Stimulated activated CD8-positive, alpha-beta memory T cell treated with anti-CD3 and anti-CD28 coated beads, Interleukin-12 subunit alpha, Interleukin-12 subunit beta, amount 100 ng/mL, for 24 hours (primary cell): ENCODE measurements around the gene GFOD1.

Experiments
- DNase-seq: peaks from one replicate; pipeline ENCODE4 v3.0.0-alpha.2; 2020; ENCODE audit errors: extremely low read depth

Gene GFOD1

GRCh38 chr6:13425270-13425873 lies 62.0 kb downstream of the GFOD1 start:
- DNase-seq = no peak

GRCh38 chr6:13423252-13423651 lies 64.1 kb downstream of the GFOD1 start:
- no peak for DNase-seq

- DNase-seq = no peak
These were observed 64.6 kb downstream of the GFOD1 start for GRCh38 chr6:13422681-13423221.

- no peak for DNase-seq
These were observed 65.9 kb downstream of the GFOD1 start for GRCh38 chr6:13421425-13422059.

GRCh38 chr6:13420269-13420668 lies 67.1 kb downstream of the GFOD1 start:
- DNase-seq = no peak

GRCh38 chr6:13419422-13420195 lies 67.8 kb downstream of the GFOD1 start:
- DNase-seq = no peak

GRCh38 chr6:13418844-13419243 lies 68.6 kb downstream of the GFOD1 start:
- no peak for DNase-seq

- no peak for DNase-seq
These were observed 69.4 kb downstream of the GFOD1 start for GRCh38 chr6:13417954-13418353.

- no peak for DNase-seq
These were observed 70.0 kb downstream of the GFOD1 start for GRCh38 chr6:13417431-13417830.

GRCh38 chr6:13415283-13415682 lies 72.1 kb downstream of the GFOD1 start:
- DNase-seq = no peak

- DNase-seq = no peak
These were observed 73.4 kb downstream of the GFOD1 start for GRCh38 chr6:13413900-13414555.

GRCh38 chr6:13413466-13413862 lies 73.9 kb downstream of the GFOD1 start:
- no peak for DNase-seq

- no peak for DNase-seq
These were observed 74.5 kb downstream of the GFOD1 start for GRCh38 chr6:13412639-13413465.

GRCh38 chr6:13412211-13412610 lies 75.2 kb downstream of the GFOD1 start:
- DNase-seq = no peak

GRCh38 chr6:13411484-13411883 lies 75.9 kb downstream of the GFOD1 start:
- no peak for DNase-seq

GRCh38 chr6:13409991-13410390 lies 77.4 kb downstream of the GFOD1 start:
- DNase-seq = no peak

- DNase-seq = no peak
These were observed 79.4 kb downstream of the GFOD1 start for GRCh38 chr6:13407709-13408695.

- no peak for DNase-seq
These were observed 80.1 kb downstream of the GFOD1 start for GRCh38 chr6:13407368-13407708.

GRCh38 chr6:13406781-13407180 lies 80.6 kb downstream of the GFOD1 start:
- DNase-seq = no peak

GRCh38 chr6:13405961-13406477 lies 81.4 kb downstream of the GFOD1 start:
- DNase-seq = no peak
